NCI-H748 (cell line): Measurements from ENCODE around the gene SP140L.
"Not testable (repeated sequence)": the region's sequence is repeated elsewhere in the genome, so short reads cannot be mapped to it uniquely, and the experiment has no call there.

Experiments used
- DNase-seq: peaks from one replicate; lab custom pipeline; 2025; ENCODE audit not compliant: unreplicated experiment; lab: John Stamatoyannopoulos, UW

The SP140L gene

DNA sequence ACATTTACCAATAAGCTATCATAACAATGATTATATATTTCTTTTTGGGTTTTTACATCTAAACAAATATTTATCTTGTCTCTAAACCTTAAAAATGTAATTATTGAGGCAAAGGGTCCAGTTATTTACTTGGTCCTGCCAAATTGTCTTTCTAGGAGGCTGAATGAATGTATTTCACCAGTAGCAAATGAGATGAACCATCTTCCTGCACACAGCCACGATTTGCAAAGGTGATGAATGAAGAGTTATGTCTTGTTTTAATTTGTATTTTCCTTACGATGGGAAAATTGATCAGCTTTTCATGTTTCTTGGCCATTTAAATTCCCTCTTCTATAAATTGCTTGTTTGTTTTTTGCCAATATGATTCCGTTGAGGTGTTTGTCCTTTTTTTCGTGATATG lies 90.4 kb downstream of the SP140L start:
- DNase-seq, result no peak

GRCh38 chr2:230418341-230419016 lies 91.5 kb downstream of the SP140L start:
- DNase-seq, result no peak

- no peak for DNase-seq
Observed at GRCh38 chr2:230419181-230419580, 92.2 kb downstream of the SP140L start.

GRCh38 chr2:230422149-230422548 lies 95.2 kb downstream of the SP140L start:
- no peak for DNase-seq

DNA sequence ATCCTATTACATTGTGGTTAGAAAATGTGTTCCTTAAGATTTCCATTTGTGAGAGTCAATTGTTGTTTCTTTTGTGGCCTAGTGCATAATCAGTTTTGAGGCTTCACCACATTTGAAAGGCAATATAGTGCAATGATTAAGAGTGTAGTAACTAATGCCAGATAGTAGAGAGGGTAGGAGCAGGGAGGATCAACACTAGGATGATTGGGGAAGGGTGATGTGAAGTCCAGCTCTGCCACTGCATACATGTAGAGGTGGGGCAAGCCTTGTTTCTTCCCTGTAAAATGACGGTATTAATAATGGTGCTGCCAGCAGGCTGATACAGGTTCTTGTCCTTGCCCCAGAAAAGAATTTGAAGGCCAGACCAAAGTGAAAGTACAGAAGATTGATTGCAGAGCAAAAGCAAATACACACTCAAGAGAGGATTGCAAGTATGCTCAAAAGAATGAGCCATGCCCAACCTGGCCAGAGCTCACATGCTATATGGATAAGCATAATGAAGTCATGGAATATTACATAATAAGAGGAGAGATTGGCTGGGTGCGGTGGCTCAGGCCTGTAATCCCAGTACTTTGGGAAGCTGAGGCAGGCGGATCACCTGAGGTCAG lies 97.0 kb downstream of the SP140L start:
- DNase-seq, result no peak

- no peak for DNase-seq
Observed at GRCh38 chr2:230425377-230425776, 98.4 kb downstream of the SP140L start.

DNA sequence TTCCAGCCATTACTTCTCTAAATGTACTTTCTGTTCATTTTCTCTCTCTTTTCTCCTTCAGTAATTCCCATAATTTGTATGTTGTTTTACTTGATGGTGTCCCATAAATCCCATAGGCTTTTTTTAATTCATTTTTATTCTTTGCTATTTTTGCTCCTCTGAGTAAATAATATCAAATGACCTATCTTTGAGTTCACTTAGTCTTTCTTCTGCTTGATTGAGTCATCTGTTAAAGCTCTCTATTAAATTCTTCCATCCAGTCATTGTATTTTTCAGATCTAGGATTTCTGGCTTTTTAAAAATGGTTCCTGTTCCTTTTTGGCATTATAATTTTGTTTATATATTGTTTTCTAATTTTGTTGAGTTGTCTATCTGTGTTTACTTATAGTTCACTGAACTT lies 102.5 kb downstream of the SP140L start:
- DNase-seq, result no peak

- no peak for DNase-seq
Observed at GRCh38 chr2:230430957-230431910, 104.2 kb downstream of the SP140L start.

DNA sequence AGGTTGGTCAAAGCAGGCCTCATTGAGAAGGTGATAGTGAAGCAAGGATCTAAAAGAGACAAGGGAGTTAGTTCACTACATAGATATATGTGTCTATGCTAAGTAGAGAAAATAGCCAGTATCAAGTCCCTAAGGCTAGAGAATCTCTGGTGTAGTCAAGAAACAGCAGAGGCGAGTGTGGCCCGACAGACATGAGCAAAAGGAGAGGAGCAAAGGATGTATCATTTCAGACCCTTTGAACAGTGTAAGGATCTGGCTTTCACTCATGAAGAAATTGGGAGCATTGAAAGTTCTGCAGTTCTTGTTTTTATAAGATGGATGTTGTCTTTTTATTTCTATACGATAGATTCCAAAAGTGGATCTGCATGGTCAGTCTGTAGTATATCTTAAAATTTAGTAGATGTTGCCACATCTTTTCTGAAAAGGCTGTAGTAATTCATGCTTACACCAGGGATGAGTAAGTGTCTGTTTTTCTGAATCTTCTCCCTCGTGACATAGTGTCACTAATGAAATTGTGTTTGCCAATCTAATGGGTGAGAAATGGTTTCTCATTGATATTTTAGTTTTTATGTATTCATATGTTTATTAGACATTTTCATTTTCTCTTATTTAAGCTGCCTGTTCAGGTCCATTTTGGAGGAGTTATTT lies 107.8 kb downstream of the SP140L start:
- DNase-seq, result no peak

- no peak for DNase-seq
Observed at GRCh38 chr2:230435431-230435830, 108.4 kb downstream of the SP140L start.

- DNase-seq, result not testable (repeated sequence)
Observed at GRCh38 chr2:230439121-230439520, 112.1 kb downstream of the SP140L start.

- DNase-seq, result no peak
Observed at GRCh38 chr2:230439590-230439989, 112.6 kb downstream of the SP140L start.

DNA sequence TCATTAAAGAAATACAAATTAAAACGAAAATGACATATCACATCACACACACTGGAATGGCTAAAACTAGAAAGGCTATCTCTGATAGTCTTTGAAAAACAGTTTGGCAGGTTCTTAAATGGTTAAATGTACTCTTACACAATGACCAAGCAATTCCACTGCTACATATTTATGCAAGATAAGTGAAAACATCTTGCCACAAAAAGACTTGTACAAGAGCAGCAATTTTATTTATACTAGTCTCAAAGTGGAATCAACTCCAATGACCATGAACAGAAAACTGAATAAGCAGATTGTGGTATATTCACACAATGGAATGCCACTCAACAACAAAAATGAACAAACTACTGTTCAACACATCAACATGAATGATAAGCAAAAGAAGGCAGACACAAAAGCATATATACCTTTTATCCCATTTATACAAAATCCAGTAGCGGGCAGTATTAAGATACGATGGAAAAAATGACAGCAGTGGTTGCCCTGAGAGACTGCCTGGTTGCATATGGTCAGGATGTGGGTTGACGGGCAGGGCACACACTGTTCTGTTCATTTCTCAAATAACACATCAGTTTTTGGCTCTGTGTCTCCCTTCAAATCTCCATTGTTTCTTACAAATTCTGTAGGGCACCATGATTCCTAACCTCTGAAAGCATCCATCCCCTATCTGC lies 114.4 kb downstream of the SP140L start:
- no peak for DNase-seq

GRCh38 chr2:230443541-230443940 lies 116.5 kb downstream of the SP140L start:
- no peak for DNase-seq

- DNase-seq, result no peak
Observed at GRCh38 chr2:230444832-230445231, 117.8 kb downstream of the SP140L start.

DNA sequence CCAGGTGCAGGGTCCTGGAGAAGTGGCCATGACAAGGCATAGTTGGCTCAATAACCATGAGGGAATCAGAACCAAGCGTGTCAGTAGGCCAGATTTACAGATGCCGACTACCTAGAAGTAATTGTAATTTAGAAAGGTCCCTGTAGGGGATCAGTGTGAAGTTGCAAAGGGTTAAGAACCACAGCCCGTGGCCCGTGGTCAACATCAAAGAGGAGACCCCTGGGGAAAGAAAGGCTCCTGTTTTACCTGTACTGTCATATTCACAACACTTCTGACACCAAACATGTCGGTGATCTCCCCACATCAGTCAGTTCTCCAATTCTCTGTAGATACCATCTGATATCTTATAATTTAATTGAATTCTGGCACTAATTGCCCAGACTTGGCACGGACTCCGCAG lies 120.0 kb downstream of the SP140L start:
- no peak for DNase-seq

DNA sequence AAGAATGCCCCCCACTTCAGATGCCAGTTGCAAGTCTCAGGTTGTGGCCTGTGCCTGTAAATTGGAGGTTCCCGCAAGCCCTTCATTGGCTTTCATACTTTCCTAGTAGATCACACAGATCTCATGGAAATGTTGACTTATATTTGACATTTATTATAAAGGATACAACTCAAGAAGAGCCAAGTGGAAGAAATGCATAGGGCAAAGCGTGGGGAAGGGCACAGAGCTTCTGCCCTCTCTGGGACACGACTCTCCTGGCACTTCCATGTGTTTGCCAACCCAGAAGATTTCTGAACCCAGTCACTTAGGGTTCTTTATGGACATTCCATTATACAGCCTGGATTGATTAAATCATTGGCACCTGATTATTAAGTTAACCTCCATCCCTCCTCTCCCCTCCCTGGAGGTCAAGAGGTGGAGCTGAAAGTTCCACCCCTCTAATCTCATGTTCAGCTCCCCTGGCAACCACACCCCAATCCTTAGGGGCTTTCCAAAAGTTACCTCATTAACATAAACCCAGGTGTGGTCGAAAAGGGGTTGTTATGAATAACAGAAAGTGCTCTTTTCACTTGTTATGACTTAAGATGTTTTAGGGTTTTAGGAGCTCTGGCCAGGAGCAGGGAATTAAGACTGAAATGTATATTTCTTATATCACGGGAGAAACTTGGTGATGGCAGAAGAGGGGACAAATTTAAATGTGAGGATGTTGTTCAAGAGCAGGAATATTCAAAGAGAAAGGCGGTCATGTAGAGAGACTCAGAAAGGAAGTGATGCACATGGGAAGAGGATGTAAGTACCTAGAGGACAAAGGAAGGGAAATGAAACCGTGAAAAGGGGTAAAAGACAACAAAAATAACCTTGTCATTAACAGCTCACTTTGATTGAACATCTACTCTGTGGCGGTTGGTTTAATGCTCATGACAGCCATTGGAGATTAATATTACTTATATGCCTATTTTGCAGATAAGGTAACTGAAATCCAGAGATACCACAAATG lies 120.8 kb downstream of the SP140L start:
- DNase-seq, result no peak

DNA sequence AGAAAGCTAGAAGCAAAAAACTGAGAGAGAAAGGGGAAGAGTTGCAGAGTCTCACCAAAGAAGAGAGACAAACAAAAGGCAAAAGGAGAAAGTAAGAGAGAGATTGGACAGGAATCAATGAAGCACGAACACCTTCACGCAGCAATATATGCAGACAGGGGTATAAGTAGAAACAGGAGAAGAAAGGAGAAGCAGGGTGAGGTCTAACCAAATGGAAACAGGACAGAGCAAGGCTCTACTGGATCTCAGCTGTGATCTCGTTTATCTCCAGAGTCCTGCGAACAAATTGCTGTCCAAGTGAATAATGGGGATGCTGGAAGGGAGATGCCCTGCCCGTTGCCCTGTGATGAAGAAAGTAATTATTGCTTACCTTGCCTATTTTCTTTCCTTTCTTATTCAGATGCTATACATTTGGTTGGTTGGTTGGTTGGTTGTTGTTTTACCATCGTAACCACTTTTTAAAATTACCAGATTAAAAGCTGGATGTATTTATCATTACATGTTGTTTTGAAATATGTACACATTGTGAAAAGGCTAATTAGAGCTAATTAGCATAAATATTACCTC lies 123.0 kb downstream of the SP140L start:
- no peak for DNase-seq

- no peak for DNase-seq
Observed at GRCh38 chr2:230453006-230453405, 126.0 kb downstream of the SP140L start.
